Measurements from ENCODE around the gene IL18R1.

Gene IL18R1

GRCh38 chr2:102386004-102386403 lies 30.4 kb downstream of the IL18R1 start:
- H3K79me2 ChIP-seq = no peaks in the 10 kb centered on the region
- TF ChIP-seq, protein P1, sequence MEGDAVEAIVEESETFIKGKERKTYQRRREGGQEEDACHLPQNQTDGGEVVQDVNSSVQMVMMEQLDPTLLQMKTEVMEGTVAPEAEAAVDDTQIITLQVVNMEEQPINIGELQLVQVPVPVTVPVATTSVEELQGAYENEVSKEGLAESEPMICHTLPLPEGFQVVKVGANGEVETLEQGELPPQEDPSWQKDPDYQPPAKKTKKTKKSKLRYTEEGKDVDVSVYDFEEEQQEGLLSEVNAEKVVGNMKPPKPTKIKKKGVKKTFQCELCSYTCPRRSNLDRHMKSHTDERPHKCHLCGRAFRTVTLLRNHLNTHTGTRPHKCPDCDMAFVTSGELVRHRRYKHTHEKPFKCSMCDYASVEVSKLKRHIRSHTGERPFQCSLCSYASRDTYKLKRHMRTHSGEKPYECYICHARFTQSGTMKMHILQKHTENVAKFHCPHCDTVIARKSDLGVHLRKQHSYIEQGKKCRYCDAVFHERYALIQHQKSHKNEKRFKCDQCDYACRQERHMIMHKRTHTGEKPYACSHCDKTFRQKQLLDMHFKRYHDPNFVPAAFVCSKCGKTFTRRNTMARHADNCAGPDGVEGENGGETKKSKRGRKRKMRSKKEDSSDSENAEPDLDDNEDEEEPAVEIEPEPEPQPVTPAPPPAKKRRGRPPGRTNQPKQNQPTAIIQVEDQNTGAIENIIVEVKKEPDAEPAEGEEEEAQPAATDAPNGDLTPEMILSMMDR (IDR thresholded peaks at IDR 0.05) = no peak
- H3K4me3 ChIP-seq (ENCODE audit: low read depth, low read length) = no peak overlapping the region
- no peaks in the 10 kb centered on the region for H3K4me1 ChIP-seq
- H3K4me2 ChIP-seq (ENCODE audit: low read length) = no peak overlapping the region
- no peaks in the 10 kb centered on the region for H3K36me3 ChIP-seq (ENCODE audit: control insufficient read depth, insufficient read depth, low read length)
- no peak overlapping the region for H2AFZ ChIP-seq
- H3K9ac ChIP-seq = no peak overlapping the region
- H3K9me3 ChIP-seq (ENCODE audit: control insufficient read depth, low read length) = no peaks in the 10 kb centered on the region
- H3K27me3 ChIP-seq (ENCODE audit: control insufficient read depth, insufficient read depth, low read length) = no peaks in the 10 kb centered on the region
- H3K27ac ChIP-seq = no peak overlapping the region

DNA sequence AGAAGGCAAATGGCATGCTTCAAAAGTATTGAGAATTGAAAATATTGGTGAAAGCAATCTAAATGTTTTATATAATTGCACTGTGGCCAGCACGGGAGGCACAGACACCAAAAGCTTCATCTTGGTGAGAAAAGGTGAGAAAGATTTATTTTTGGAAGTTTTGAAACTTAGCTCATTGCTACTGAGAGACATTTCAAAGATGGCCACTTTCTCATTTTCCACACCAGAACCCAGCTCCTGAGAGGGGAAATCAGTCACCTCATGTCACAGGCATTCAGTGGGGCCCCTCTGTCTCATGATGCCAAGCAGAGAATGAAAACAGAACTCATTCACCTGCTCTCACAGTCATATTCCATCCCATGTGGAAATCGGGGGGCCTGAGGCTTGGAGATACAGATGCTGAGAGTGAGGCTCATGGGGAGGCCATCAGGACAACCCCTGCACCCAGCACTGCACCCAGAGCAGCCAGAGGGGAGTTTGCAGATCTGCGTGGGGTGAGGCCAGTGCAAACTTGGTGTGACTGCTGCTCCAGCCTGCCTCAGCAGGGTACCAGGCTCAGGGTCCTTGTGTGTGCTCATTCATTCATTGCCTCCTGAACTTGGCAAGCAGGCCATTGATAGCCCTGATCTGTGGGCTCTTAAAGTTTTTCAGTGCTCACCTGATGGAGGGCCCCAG lies 31.4 kb downstream of the IL18R1 start:
- H2AFZ ChIP-seq = no peak overlapping the region
- H3K36me3 ChIP-seq (ENCODE audit: control insufficient read depth, insufficient read depth, low read length) = no peaks in the 10 kb centered on the region
- TF ChIP-seq, protein P1 (IDR thresholded peaks at IDR 0.05) = no peak
- no peak overlapping the region for H3K9ac ChIP-seq
- H3K27ac ChIP-seq = no peak overlapping the region
- H3K4me2 ChIP-seq (ENCODE audit: low read length) = no peak overlapping the region
- H3K79me2 ChIP-seq = no peaks in the 10 kb centered on the region
- no peaks in the 10 kb centered on the region for H3K4me1 ChIP-seq
- no peaks in the 10 kb centered on the region for H3K27me3 ChIP-seq (ENCODE audit: control insufficient read depth, insufficient read depth, low read length)
- H3K4me3 ChIP-seq (ENCODE audit: low read depth, low read length) = no peak overlapping the region
- H3K9me3 ChIP-seq (ENCODE audit: control insufficient read depth, low read length) = no peaks in the 10 kb centered on the region

- TF ChIP-seq, protein P1 (IDR thresholded peaks at IDR 0.05) = no peak
- H3K79me2 ChIP-seq = no peaks in the 10 kb centered on the region
- no peaks in the 10 kb centered on the region for H3K27me3 ChIP-seq (ENCODE audit: control insufficient read depth, insufficient read depth, low read length)
- H3K9ac ChIP-seq = no peak overlapping the region
- no peak overlapping the region for H3K27ac ChIP-seq
- no peaks in the 10 kb centered on the region for H3K9me3 ChIP-seq (ENCODE audit: control insufficient read depth, low read length)
- H3K4me2 ChIP-seq (ENCODE audit: low read length) = no peak overlapping the region
- H3K36me3 ChIP-seq (ENCODE audit: control insufficient read depth, insufficient read depth, low read length) = no peaks in the 10 kb centered on the region
- no peak overlapping the region for H3K4me3 ChIP-seq (ENCODE audit: low read depth, low read length)
- no peaks in the 10 kb centered on the region for H3K4me1 ChIP-seq
- H2AFZ ChIP-seq = no peak overlapping the region
Measured at GRCh38 chr2:102387763-102388546, 32.4 kb downstream of the IL18R1 start.

- Histone ChIP-seq H3K79me2 (no peaks in the 10 kb centered on the region), H3K9me3 (ENCODE audit: control insufficient read depth, low read length) (no peaks in the 10 kb centered on the region), H3K27ac (no peak overlapping the region), H3K9ac (no peak overlapping the region), H3K27me3 (ENCODE audit: control insufficient read depth, insufficient read depth, low read length) (no peaks in the 10 kb centered on the region), H2AFZ (no peak overlapping the region), H3K4me1 (no peaks in the 10 kb centered on the region), H3K4me2 (ENCODE audit: low read length) (no peak overlapping the region), H3K36me3 (ENCODE audit: control insufficient read depth, insufficient read depth, low read length) (no peaks in the 10 kb centered on the region), H3K4me3 (ENCODE audit: low read depth, low read length) (no peak overlapping the region)
- TF ChIP-seq, protein P1 (IDR thresholded peaks at IDR 0.05) = no peak
Measured at GRCh38 chr2:102391565-102391964, 36.0 kb downstream of the IL18R1 start.
